Spleen (tissue), 11 donors: ENCODE measurements around the gene HSBP1L1. TPM values are rescaled to one million over a fixed set of nuclear protein-coding genes. Genes with fewer than 3 reads are reported as not detected.
A peak's percentile ranks its signal among the peaks of the same experiment; 100 is the strongest.

Experiments used
- DNase-seq: peaks from one replicate; pipeline ENCODE4 v3.0.0-alpha.2; 2020
- H3K27ac ChIP-seq, 8 donors: fragments of 200-600 bp; sonication (generic) in 7 of 8; 1 replicate in 4 of 8; 2 replicates in 4 of 8; pipeline versions ENCODE4 v1.5.0 to v1.8.0; 2016 to 2021; ENCODE audit warnings: inconsistent platforms in 4 of 8, mild to moderate bottlenecking in 4 of 8, moderate library complexity in 1 of 8
- H3K27me3 ChIP-seq, 7 donors: fragments of 200-600 bp; sonication (generic) in 6 of 7; replicated peaks in 1 of 7; 1 replicate in 4 of 7; 2 replicates in 3 of 7; pipeline versions ENCODE4 v1.5.0 to v1.8.0; 2016 to 2021; ENCODE audit warnings: inconsistent platforms in 3 of 7, mild to moderate bottlenecking in 1 of 7
- H3K36me3 ChIP-seq, 6 donors: fragments of 200-600 bp; sonication (generic) in 5 of 6; 1 replicate in 4 of 6; 2 replicates in 2 of 6; pipeline versions ENCODE4 v1.5.0 to v1.8.0; 2016 to 2021; ENCODE audit warnings: inconsistent platforms in 2 of 6
- H3K4me1 ChIP-seq, 6 donors: fragments of 200-600 bp; sonication (generic) in 5 of 6; 1 replicate in 3 of 6; 2 replicates in 3 of 6; pipeline versions ENCODE4 v1.5.0 to v1.8.0; 2016 to 2021; ENCODE audit warnings: inconsistent platforms in 3 of 6
- H3K4me3 ChIP-seq, 8 donors: fragments of 200-600 bp; sonication (generic) in 7 of 8; 1 replicate in 4 of 8; 2 replicates in 4 of 8; pipeline versions ENCODE4 v1.5.0 to v1.8.0; 2016 to 2021; ENCODE audit warnings: inconsistent platforms in 4 of 8, mild to moderate bottlenecking in 4 of 8, moderate library complexity in 2 of 8
- H3K9me3 ChIP-seq, 8 donors: fragments of 200-600 bp; sonication (generic) in 7 of 8; 1 replicate in 4 of 8; 2 replicates in 4 of 8; pipeline versions ENCODE4 v1.5.0 to v1.8.0; 2016 to 2021; ENCODE audit warnings: inconsistent platforms in 4 of 8
- CTCF ChIP-seq, 11 experiments: fragments of 200-600 bp in 7 of 11; fragments of 450-650 bp in 4 of 11; sonication (generic) in 4 of 11; IDR thresholded peaks in 8 of 11; conservative IDR thresholded peaks in 3 of 11; 1 replicate in 7 of 11; 2 replicates in 4 of 11; pipeline versions ENCODE4 v1.4.0 to v1.8.0; 2016 to 2021; ENCODE audit warnings: antibody characterized with exemption in 11 of 11, inconsistent platforms in 4 of 11, mild to moderate bottlenecking in 1 of 11
- POLR2A ChIP-seq, 3 donors: fragments of 450-650 bp; IDR thresholded peaks; one replicate each; pipeline ENCODE4 v1.5.1; 2017; ENCODE audit warnings: antibody characterized with exemption in 3 of 3, mild to moderate bottlenecking in 1 of 3
- POLR2AphosphoS5 ChIP-seq, 3 donors: sonication (generic); formaldehyde crosslinking; IDR thresholded peaks; one replicate each; pipeline ENCODE4 v1.5.1; 2017; ENCODE audit warnings: antibody characterized with exemption in 3 of 3
- WGBS, 5 donors: extraction: QIAGEN DNeasy Blood & Tissue Kit in 3 of 5; methylation state at CpG; one replicate each; pipeline versions ENCODE4 v1.1.5 to v1.1.7; 2013 to 2018; 5-methylcytosine and 5-hydroxymethylcytosine counted together
- intact Hi-C: fragments of 100-400 bp; cut with DNase I; formaldehyde crosslinking; loops from one replicate; pipeline ENCODE4 v1.15.0; 2023; ENCODE audit warnings: low total_unique reads
- polyA plus RNA-seq, 3 donors: library from polyadenylated mRNA; stranded (reverse); fragments of 200-250 nt; gene quantifications; one replicate each; pipeline ENCODE4 v1.2.1, GENCODE V29; 2013
- total RNA-seq, 7 donors: library from RNA; depleted of rRNA in 3 of 7; stranded (reverse); fragments of >200 nt in 3 of 7; fragmentation: NEBNext Ultra II Directional in 4 of 7; extraction: Animal tissue kit (Norgen Biotek cat#: 25700) in 4 of 7; gene quantifications; one replicate each; pipeline versions ENCODE4 v1.1.0 to v1.2.1, GENCODE V29; 2016 to 2021
- donor health status: healthy with polysubstance abuse.
- donor health status: DM: no; HTN: no; CAD: no; lungs with moderate emphysema.
- donor health status: DM: no; HTN: no; CAD: no.
- donor health status: Bipolar disorder and iron deficiency.
- donor health status: healthy.
- donor health status: DM: no; HTN: no; CAD: no.
- donor health status: DM: yes; HTN: yes; CAD: no.

Gene HSBP1L1
- total and polyA plus RNA-seq, 10 donors = 10.0 to 36.4 (median 18.8) TPM

GRCh38 chr18:79975043-79975442 is 10.6 kb downstream of the HSBP1L1 start:
- TF ChIP-seq POLR2AphosphoS5 (IDR thresholded peaks at IDR 0.05) = no peak
- TF ChIP-seq CTCF (IDR thresholded peaks at IDR 0.05 in 8 of 11, conservative IDR thresholded peaks at IDR 0.05 in 3 of 11) = no peak
- TF ChIP-seq POLR2A (IDR thresholded peaks at IDR 0.05) = no peak
- no peaks in the 10 kb centered on the region for H3K27me3 ChIP-seq
- no peak overlapping the region for H3K4me3 ChIP-seq
- no peaks in the 10 kb centered on the region for H3K9me3 ChIP-seq
- 85 to 95% (median 92%) methylated on average over 4 of the region's 4 CpGs for WGBS, 5 donors
- intact Hi-C loops = no loop called here
- DNase-seq = no peak
- no peak overlapping the region for H3K27ac ChIP-seq
- peaks cover 0 to 92% (median 63%) of the 10 kb centered on the region in 6 donors for H3K36me3 ChIP-seq
- peaks cover 0 to 11% (median 4%) of the 10 kb centered on the region in 6 donors for H3K4me1 ChIP-seq

GRCh38 chr18:79975985-79976680 is 11.7 kb downstream of the HSBP1L1 start:
- Histone ChIP-seq H3K27me3 (no peaks in the 10 kb centered on the region), H3K9me3 (no peaks in the 10 kb centered on the region), H3K4me3 (no peak overlapping the region), H3K27ac (no peak overlapping the region), H3K4me1 (peaks cover 0 to 22% (median 8%) of the 10 kb centered on the region in 6 donors), H3K36me3 (peaks cover 0 to 83% (median 52%) of the 10 kb centered on the region in 6 donors)
- 82 to 92% (median 87%) methylated on average over 14 of the region's 14 CpGs for WGBS, 5 donors
- intact Hi-C loops = no loop called here
- DNase-seq = no peak
- no peak for TF ChIP-seq CTCF (IDR thresholded peaks at IDR 0.05 in 8 of 11, conservative IDR thresholded peaks at IDR 0.05 in 3 of 11)
- TF ChIP-seq POLR2AphosphoS5 (IDR thresholded peaks at IDR 0.05) = peak in 1 of 3 donors; percentile 10
- TF ChIP-seq POLR2A (IDR thresholded peaks at IDR 0.05) = no peak

- TF ChIP-seq POLR2A (IDR thresholded peaks at IDR 0.05) (no peak), POLR2AphosphoS5 (IDR thresholded peaks at IDR 0.05) (no peak), CTCF (IDR thresholded peaks at IDR 0.05 in 8 of 11, conservative IDR thresholded peaks at IDR 0.05 in 3 of 11) (no peak)
- intact Hi-C loops = no loop called here
- 91 to 97% (median 94%) methylated on average over 5 of the region's 5 CpGs for WGBS, 5 donors
These were observed 15.4 kb downstream of the HSBP1L1 start for GRCh38 chr18:79979843-79980242.

GRCh38 chr18:79980585-79980984 is 16.1 kb downstream of the HSBP1L1 start:
- H3K27me3 ChIP-seq = no peaks in the 10 kb centered on the region
- H3K36me3 ChIP-seq = peaks cover 0 to 75% (median 15%) of the 10 kb centered on the region in 6 donors
- TF ChIP-seq CTCF (IDR thresholded peaks at IDR 0.05 in 8 of 11, conservative IDR thresholded peaks at IDR 0.05 in 3 of 11) (no peak), POLR2AphosphoS5 (IDR thresholded peaks at IDR 0.05) (no peak), POLR2A (IDR thresholded peaks at IDR 0.05) (no peak)
- no peak for DNase-seq
- peaks cover 3 to 63% (median 31%) of the 10 kb centered on the region in 6 donors for H3K4me1 ChIP-seq
- 85 to 91% (median 88%) methylated on average over 13 of the region's 13 CpGs for WGBS, 5 donors
- intact Hi-C loops = no loop called here
- H3K27ac ChIP-seq = no peak overlapping the region
- H3K4me3 ChIP-seq = no peak overlapping the region
- no peaks in the 10 kb centered on the region for H3K9me3 ChIP-seq

More at GRCh38 chr18:79979843-79980242, 15.4 kb downstream of the HSBP1L1 start:
- Histone ChIP-seq H3K4me3 (no peak overlapping the region), H3K36me3 (peaks cover 0 to 75% (median 20%) of the 10 kb centered on the region in 6 donors), H3K9me3 (no peaks in the 10 kb centered on the region), H3K27me3 (no peaks in the 10 kb centered on the region), H3K27ac (no peak overlapping the region), H3K4me1 (peaks cover 0 to 56% (median 24%) of the 10 kb centered on the region in 6 donors)
- DNase-seq = no peak
